Progenitor cell of endocrine pancreas (in vitro differentiated cells): Measurements from ENCODE around the gene RAB11FIP4. TPM values are rescaled to one million over a fixed set of nuclear protein-coding genes. Genes with fewer than 3 reads are reported as not detected.

ENCODE experiments used
- DNase-seq: peaks from one replicate; pipeline ENCODE4 v3.0.0; 2021; ENCODE audit warnings: low spot score; ENCODE audit not compliant: unreplicated experiment
- H3K27ac Mint-ChIP-seq: 2 replicates; pipeline ENCODE4 v1.8.0; 2021; ENCODE audit warnings: mild to moderate bottlenecking, moderate library complexity, mixed read lengths
- H3K27me3 Mint-ChIP-seq: 2 replicates; pipeline ENCODE4 v1.8.0; 2021; ENCODE audit warnings: mixed read lengths
- H3K36me3 Mint-ChIP-seq: 2 replicates; pipeline ENCODE4 v1.8.0; 2022; ENCODE audit warnings: mixed read lengths; ENCODE audit not compliant: insufficient read depth
- H3K4me1 Mint-ChIP-seq: 2 replicates; pipeline ENCODE4 v1.8.0; 2021; ENCODE audit warnings: low read depth, mixed read lengths
- H3K4me3 Mint-ChIP-seq: 2 replicates; pipeline ENCODE4 v1.8.0; 2021; ENCODE audit warnings: low read depth, mild to moderate bottlenecking, moderate library complexity, mixed read lengths
- H3K9me3 Mint-ChIP-seq: 2 replicates; pipeline ENCODE4 v1.8.0; 2021; ENCODE audit warnings: low read depth, mixed read lengths
- CTCF ChIP-seq: fragments of 200-600 bp; sonication (generic); IDR thresholded peaks from one replicate; pipeline ENCODE4 v1.5.0; 2021; ENCODE audit warnings: antibody characterized with exemption, mild to moderate bottlenecking; ENCODE audit not compliant: unreplicated experiment
- total RNA-seq: library from RNA; stranded (reverse); gene quantifications from 2 replicates; pipeline ENCODE4 v1.2.1, GENCODE V29; 2021

The RAB11FIP4 gene
- total RNA-seq, 1 donor from 2014 or later = 65.5 TPM

GRCh38 chr17:31528291-31528874 lies 136.9 kb downstream of the RAB11FIP4 start:
- H3K9me3 Mint-ChIP-seq = no peaks in the 10 kb centered on the region
- no peak overlapping the region for H3K4me3 Mint-ChIP-seq
- no peak for TF ChIP-seq CTCF
- no peak overlapping the region for H3K27ac Mint-ChIP-seq
- DNase-seq = no peak
- peaks cover 2% of the 10 kb centered on the region for H3K4me1 Mint-ChIP-seq
- H3K36me3 Mint-ChIP-seq = peaks cover 21% of the 10 kb centered on the region
- no peaks in the 10 kb centered on the region for H3K27me3 Mint-ChIP-seq

DNA sequence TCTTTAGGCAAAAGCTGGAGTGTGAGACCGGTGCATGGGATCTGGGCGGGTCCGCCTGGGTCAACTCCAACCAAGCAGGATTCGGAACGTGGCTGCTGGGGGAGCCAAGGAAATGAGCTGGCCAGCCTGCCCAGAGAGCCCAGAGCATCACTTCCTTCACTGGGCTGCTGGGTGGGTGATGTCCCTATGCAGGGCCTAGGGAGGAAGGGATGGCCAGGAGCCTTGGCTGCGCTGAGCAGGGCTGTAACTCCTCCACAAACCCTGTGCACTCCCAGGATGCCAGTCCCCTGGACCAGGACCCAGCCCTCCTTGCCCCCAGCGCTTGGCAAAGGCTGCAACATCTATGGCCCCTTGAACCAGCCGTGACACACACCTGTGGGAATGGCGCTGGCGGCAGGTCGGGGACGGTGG lies 138.4 kb downstream of the RAB11FIP4 start:
- H3K27me3 Mint-ChIP-seq = no peaks in the 10 kb centered on the region
- H3K4me3 Mint-ChIP-seq = no peak overlapping the region
- no peak for TF ChIP-seq CTCF
- no peaks in the 10 kb centered on the region for H3K9me3 Mint-ChIP-seq
- H3K4me1 Mint-ChIP-seq = peaks cover 2% of the 10 kb centered on the region
- no peak for DNase-seq
- peaks cover 15% of the 10 kb centered on the region for H3K36me3 Mint-ChIP-seq
- no peak overlapping the region for H3K27ac Mint-ChIP-seq

GRCh38 chr17:31530391-31530985 lies 139.0 kb downstream of the RAB11FIP4 start:
- Mint-ChIP-seq H3K9me3 (no peaks in the 10 kb centered on the region), H3K4me3 (no peak overlapping the region), H3K36me3 (peaks cover 13% of the 10 kb centered on the region), H3K27me3 (no peaks in the 10 kb centered on the region), H3K4me1 (peaks cover 2% of the 10 kb centered on the region), H3K27ac (no peak overlapping the region)
- DNase-seq = no peak
- no peak for TF ChIP-seq CTCF

- no peak for DNase-seq
- Mint-ChIP-seq H3K27ac (no peak overlapping the region), H3K9me3 (no peaks in the 10 kb centered on the region), H3K4me1 (peaks cover 2% of the 10 kb centered on the region), H3K27me3 (no peaks in the 10 kb centered on the region), H3K36me3 (peaks cover 12% of the 10 kb centered on the region), H3K4me3 (no peak overlapping the region)
- TF ChIP-seq CTCF = no peak
Measured at GRCh38 chr17:31531336-31531980, 140.0 kb downstream of the RAB11FIP4 start.

GRCh38 chr17:31532081-31532480 lies 140.6 kb downstream of the RAB11FIP4 start:
- H3K27me3 Mint-ChIP-seq = no peaks in the 10 kb centered on the region
- peaks cover 2% of the 10 kb centered on the region for H3K4me1 Mint-ChIP-seq
- DNase-seq = no peak
- H3K36me3 Mint-ChIP-seq = peaks cover 13% of the 10 kb centered on the region
- no peak overlapping the region for H3K27ac Mint-ChIP-seq
- no peak overlapping the region for H3K4me3 Mint-ChIP-seq
- TF ChIP-seq CTCF = no peak
- H3K9me3 Mint-ChIP-seq = no peaks in the 10 kb centered on the region
